Mucosa of descending colon (tissue), 3 donors: Measurements from ENCODE around the gene ILF3. TPM values are rescaled to one million over a fixed set of nuclear protein-coding genes. Genes with fewer than 3 reads are reported as not detected.
A peak's percentile ranks its signal among the peaks of the same experiment; 100 is the strongest.

ENCODE experiments used
- ATAC-seq: fragments of 200-7000 bp; cut with Tn5 transposase; one replicate; pipeline ENCODE4 v1.9.1; 2020; ENCODE audit warnings: mild to moderate bottlenecking, moderate library complexity
- DNase-seq, 3 donors: peaks; one replicate each; pipeline ENCODE4 v3.0.0-alpha.2; 2020
- H3K36me3 ChIP-seq: fragments of 200-600 bp; one replicate; pipeline ENCODE4 v1.8.0; 2021; ENCODE audit warnings: low read depth, mild to moderate bottlenecking
- H3K4me1 ChIP-seq: fragments of 200-600 bp; one replicate; pipeline ENCODE4 v1.8.0; 2021; ENCODE audit warnings: low read depth, mild to moderate bottlenecking
- H3K4me3 ChIP-seq: fragments of 200-600 bp; one replicate; pipeline ENCODE4 v1.8.0; 2021; ENCODE audit warnings: mild to moderate bottlenecking
- H3K9me3 ChIP-seq: fragments of 200-600 bp; one replicate; pipeline ENCODE4 v1.8.0; 2021; ENCODE audit warnings: mild to moderate bottlenecking
- intact Hi-C, 2 donors: fragments of 100-400 bp; cut with DNase I in 1 of 2; cut with micrococcal nuclease in 1 of 2; formaldehyde crosslinking; loops; one replicate each; pipeline versions ENCODE4 v1.11.0 to v1.11.1; 2022; cut with DNase I, micrococcal nuclease
- total RNA-seq, 3 donors: library from RNA; stranded (reverse); fragmentation: NEBNext Ultra II Directional in 2 of 3; extraction: Animal tissue kit (Norgen Biotek cat#: 25700) in 2 of 3; gene quantifications; one replicate each; pipeline versions ENCODE4 v1.2.1 to v1.2.4, GENCODE V29; 2021 to 2023
- TF ChIP-seq, protein P1 (sequence below): fragments of 200-600 bp; IDR thresholded peaks from one replicate; pipeline ENCODE4 v1.8.0; 2022; ENCODE audit warnings: antibody characterized with exemption, mild to moderate bottlenecking
- donor health status: DM: no; HTN: no; CAD: no; lungs with moderate emphysema.
- donor health status: DM: no; HTN: no; CAD: no.
- donor health status: DM: no; HTN: yes; CAD: no.

Gene ILF3
- total RNA-seq, 3 donors from 2014 or later: 151 to 213 (median 178) TPM

DNA sequence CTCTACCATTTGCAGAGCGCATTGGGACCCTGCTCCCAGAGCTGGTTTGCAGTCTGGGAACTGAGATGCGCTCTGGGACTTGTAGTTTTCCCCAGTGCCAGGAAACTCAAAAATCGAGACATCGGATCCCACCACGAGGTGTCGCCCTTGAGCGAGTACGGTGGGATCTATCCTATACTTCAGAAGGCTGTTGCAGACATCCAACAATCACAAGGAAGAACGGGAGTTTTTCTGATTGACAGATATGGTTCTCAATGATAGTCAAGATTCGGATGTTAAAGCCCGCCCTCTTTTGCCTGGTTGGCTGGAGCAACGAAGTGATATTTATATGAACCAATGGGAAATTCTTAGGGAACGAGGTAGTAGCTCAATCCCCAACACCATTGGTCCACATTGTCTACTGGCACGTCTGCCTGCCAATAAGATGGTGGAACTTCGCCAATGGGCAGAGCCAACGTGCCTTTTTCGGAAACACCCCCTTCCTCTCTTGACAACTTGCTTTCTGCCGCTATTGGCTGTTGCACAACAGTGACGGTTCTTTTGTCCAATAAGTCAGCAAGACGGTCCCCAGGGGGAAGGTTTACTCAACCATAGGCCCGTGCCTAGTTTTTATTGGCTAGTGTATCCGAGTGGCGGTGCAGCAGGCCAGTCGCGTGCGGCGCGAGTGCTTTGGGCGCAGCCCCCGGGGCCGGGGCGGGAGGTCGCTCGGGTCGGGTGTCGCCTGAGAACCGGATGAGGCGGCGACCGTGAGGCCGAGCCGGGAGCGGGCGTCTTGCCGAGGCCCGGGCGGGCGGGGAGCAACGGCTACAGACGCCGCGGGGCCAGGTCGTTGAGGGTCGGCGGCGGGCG, 63.4 kb downstream of the ILF3 start, which contains the start of gene DNM2:
TSS of gene DNM2 (plus strand) at position 724 of the 849 bp plus-strand sequence. CDS start 164 bp downstream, outside the sequence.
- intact Hi-C loops: loop anchor here in 1 of 2 donors (5.0 to 10.0 kb wide), 2 partner anchors 50 to 147 kb away; no protein-coding TSS in a partner anchor
- TF ChIP-seq, protein P1, sequence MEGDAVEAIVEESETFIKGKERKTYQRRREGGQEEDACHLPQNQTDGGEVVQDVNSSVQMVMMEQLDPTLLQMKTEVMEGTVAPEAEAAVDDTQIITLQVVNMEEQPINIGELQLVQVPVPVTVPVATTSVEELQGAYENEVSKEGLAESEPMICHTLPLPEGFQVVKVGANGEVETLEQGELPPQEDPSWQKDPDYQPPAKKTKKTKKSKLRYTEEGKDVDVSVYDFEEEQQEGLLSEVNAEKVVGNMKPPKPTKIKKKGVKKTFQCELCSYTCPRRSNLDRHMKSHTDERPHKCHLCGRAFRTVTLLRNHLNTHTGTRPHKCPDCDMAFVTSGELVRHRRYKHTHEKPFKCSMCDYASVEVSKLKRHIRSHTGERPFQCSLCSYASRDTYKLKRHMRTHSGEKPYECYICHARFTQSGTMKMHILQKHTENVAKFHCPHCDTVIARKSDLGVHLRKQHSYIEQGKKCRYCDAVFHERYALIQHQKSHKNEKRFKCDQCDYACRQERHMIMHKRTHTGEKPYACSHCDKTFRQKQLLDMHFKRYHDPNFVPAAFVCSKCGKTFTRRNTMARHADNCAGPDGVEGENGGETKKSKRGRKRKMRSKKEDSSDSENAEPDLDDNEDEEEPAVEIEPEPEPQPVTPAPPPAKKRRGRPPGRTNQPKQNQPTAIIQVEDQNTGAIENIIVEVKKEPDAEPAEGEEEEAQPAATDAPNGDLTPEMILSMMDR: peak; percentile 65
- H3K9me3 ChIP-seq: no peaks in the 10 kb centered on the region
- ATAC-seq (peak; percentile 80), DNase-seq (peak; percentile 99 to 100 (median 99))
- H3K4me3 ChIP-seq: peak within 1 kb of the TSS; percentile 90
- peaks cover 39% of the 10 kb centered on the region for H3K4me1 ChIP-seq
- peaks cover 9% of the 10 kb centered on the region for H3K36me3 ChIP-seq

- Histone ChIP-seq H3K4me3 (peak overlapping the region; percentile 90), H3K9me3 (no peaks in the 10 kb centered on the region), H3K36me3 (peaks cover 9% of the 10 kb centered on the region), H3K4me1 (peaks cover 41% of the 10 kb centered on the region)
- intact Hi-C loops: loop anchor here in 1 of 2 donors (5.0 to 10.0 kb wide), 2 partner anchors 49 to 146 kb away; no protein-coding TSS in a partner anchor
- TF ChIP-seq, protein P1: no peak
- ATAC-seq (peak; percentile 43), DNase-seq (peak in 2 of 3 donors; percentile 72 to 78)
These were observed 64.4 kb downstream of the ILF3 start for GRCh38 chr19:10718205-10719196.

GRCh38 chr19:10719466-10719961, 65.4 kb downstream of the ILF3 start:
- peaks cover 9% of the 10 kb centered on the region for H3K36me3 ChIP-seq
- peak in 1 of 3 donors; percentile 58 for DNase-seq
- TF ChIP-seq, protein P1: no peak
- intact Hi-C loops: loop anchor here in 1 of 2 donors (5.0 to 10.0 kb wide), 2 partner anchors 48 to 145 kb away; no protein-coding TSS in a partner anchor
- ATAC-seq: peak; percentile 1
- H3K9me3 ChIP-seq: no peaks in the 10 kb centered on the region
- H3K4me3 ChIP-seq: peak overlapping the region; percentile 90
- peaks cover 45% of the 10 kb centered on the region for H3K4me1 ChIP-seq

- H3K36me3 ChIP-seq: peaks cover 9% of the 10 kb centered on the region
- no peaks in the 10 kb centered on the region for H3K9me3 ChIP-seq
- TF ChIP-seq, protein P1: no peak
- no peak overlapping the region for H3K4me3 ChIP-seq
- ATAC-seq (no peak), DNase-seq (no peak)
- intact Hi-C loops: no loop called here
- peaks cover 56% of the 10 kb centered on the region for H3K4me1 ChIP-seq
These were observed 66.5 kb downstream of the ILF3 start for GRCh38 chr19:10720607-10721125.

GRCh38 chr19:10723591-10723990, 69.4 kb downstream of the ILF3 start:
- intact Hi-C loops: no loop called here
- DNase-seq: no peak

More at GRCh38 chr19:10723591-10723990, 69.4 kb downstream of the ILF3 start:
- no peak for ATAC-seq
- no peak overlapping the region for H3K4me3 ChIP-seq
- H3K9me3 ChIP-seq: no peaks in the 10 kb centered on the region
- peaks cover 73% of the 10 kb centered on the region for H3K4me1 ChIP-seq
- TF ChIP-seq, protein P1: no peak
- no peaks in the 10 kb centered on the region for H3K36me3 ChIP-seq
